ENCODE data around the gene ZIM2. TPM values are rescaled to one million over a fixed set of nuclear protein-coding genes. Genes with fewer than 3 reads are reported as not detected.
"Not testable (repeated sequence)": the region's sequence is repeated elsewhere in the genome, so short reads cannot be mapped to it uniquely, and the experiment has no call there.

ZIM2 gene
- total RNA-seq, 1 donor from 2014 or later, result not detected

GRCh38 chr19:56868446-56868845 is 27.9 kb upstream of the ZIM2 start:
- no peaks in the 10 kb centered on the region for H3K4me1 Mint-ChIP-seq (ENCODE audit: low read depth, unreplicated experiment)
- peaks cover 4% of the 10 kb centered on the region for H3K36me3 Mint-ChIP-seq (ENCODE audit: unreplicated experiment)
- no peak overlapping the region for H3K27ac Mint-ChIP-seq (ENCODE audit: unreplicated experiment)
- H3K4me3 Mint-ChIP-seq (ENCODE audit: unreplicated experiment), result no peak overlapping the region
- peaks cover 9% of the 10 kb centered on the region for H3K9me3 Mint-ChIP-seq (ENCODE audit: unreplicated experiment)
- no peak for DNase-seq
- peaks cover 3% of the 10 kb centered on the region for H3K27me3 Mint-ChIP-seq (ENCODE audit: unreplicated experiment)
- no peak for TF ChIP-seq CTCF (IDR thresholded peaks at IDR 0.05; ENCODE audit: partially characterized antibody, unreplicated experiment)

- H3K4me3 Mint-ChIP-seq (ENCODE audit: unreplicated experiment), result no peak overlapping the region
- no peak for TF ChIP-seq CTCF (IDR thresholded peaks at IDR 0.05; ENCODE audit: partially characterized antibody, unreplicated experiment)
- no peaks in the 10 kb centered on the region for H3K4me1 Mint-ChIP-seq (ENCODE audit: low read depth, unreplicated experiment)
- peaks cover 2% of the 10 kb centered on the region for H3K27me3 Mint-ChIP-seq (ENCODE audit: unreplicated experiment)
- peaks cover 6% of the 10 kb centered on the region for H3K9me3 Mint-ChIP-seq (ENCODE audit: unreplicated experiment)
- no peak overlapping the region for H3K27ac Mint-ChIP-seq (ENCODE audit: unreplicated experiment)
- no peak for DNase-seq
- H3K36me3 Mint-ChIP-seq (ENCODE audit: unreplicated experiment), result peaks cover 4% of the 10 kb centered on the region
Measured at GRCh38 chr19:56866538-56866937, 26.0 kb upstream of the ZIM2 start.

DNA sequence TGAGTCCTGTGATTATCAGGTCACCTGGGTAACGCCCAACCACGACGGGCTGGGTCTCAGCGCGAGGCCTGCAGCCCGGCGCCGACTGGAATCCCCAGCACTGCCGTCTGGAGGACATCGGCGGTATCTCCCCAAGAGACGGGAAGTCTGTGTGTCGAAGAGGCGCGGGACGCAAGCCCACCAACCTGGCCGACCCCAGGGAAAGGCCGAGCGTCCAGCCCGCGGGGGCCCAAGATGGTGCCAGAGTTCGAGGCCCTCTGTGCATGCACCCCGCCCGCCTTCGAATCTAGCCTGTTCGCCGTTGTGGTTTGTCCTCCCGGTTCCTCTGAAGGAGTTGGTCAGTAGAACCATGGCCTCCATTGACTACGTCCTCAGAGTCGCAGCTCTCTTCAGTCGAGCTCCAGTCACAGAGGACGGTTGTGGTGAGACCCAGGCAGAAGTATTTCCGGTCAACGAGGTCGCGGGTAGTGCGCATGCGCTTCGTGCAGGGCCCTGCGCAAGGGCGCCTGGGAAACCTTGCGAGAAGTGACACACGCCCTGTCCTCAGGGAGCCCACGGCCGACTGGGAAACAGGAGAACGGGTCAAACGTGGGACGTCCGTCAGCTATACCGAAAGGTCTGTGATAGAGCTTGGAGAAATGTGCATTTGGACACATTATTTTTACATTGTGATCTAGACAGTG is 24.1 kb upstream of the ZIM2 start:
- Mint-ChIP-seq H3K4me3 (ENCODE audit: unreplicated experiment) (no peak overlapping the region), H3K36me3 (ENCODE audit: unreplicated experiment) (no peaks in the 10 kb centered on the region), H3K27ac (ENCODE audit: unreplicated experiment) (no peak overlapping the region), H3K9me3 (ENCODE audit: unreplicated experiment) (peaks cover 2% of the 10 kb centered on the region), H3K27me3 (ENCODE audit: unreplicated experiment) (no peaks in the 10 kb centered on the region), H3K4me1 (ENCODE audit: low read depth, unreplicated experiment) (no peaks in the 10 kb centered on the region)
- no peak for DNase-seq
- no peak for TF ChIP-seq CTCF (IDR thresholded peaks at IDR 0.05; ENCODE audit: partially characterized antibody, unreplicated experiment)

- Mint-ChIP-seq H3K36me3 (ENCODE audit: unreplicated experiment) (no peaks in the 10 kb centered on the region), H3K4me1 (ENCODE audit: low read depth, unreplicated experiment) (no peaks in the 10 kb centered on the region), H3K27me3 (ENCODE audit: unreplicated experiment) (no peaks in the 10 kb centered on the region), H3K9me3 (ENCODE audit: unreplicated experiment) (no peaks in the 10 kb centered on the region), H3K27ac (ENCODE audit: unreplicated experiment) (no peak overlapping the region), H3K4me3 (ENCODE audit: unreplicated experiment) (no peak overlapping the region)
- DNase-seq, result no peak
- no peak for TF ChIP-seq CTCF (IDR thresholded peaks at IDR 0.05; ENCODE audit: partially characterized antibody, unreplicated experiment)
Measured at GRCh38 chr19:56862741-56863140, 22.2 kb upstream of the ZIM2 start.

GRCh38 chr19:56860409-56860808 is 19.9 kb upstream of the ZIM2 start:
- not testable (repeated sequence) for H3K36me3 Mint-ChIP-seq (ENCODE audit: unreplicated experiment); H3K27me3 Mint-ChIP-seq (ENCODE audit: unreplicated experiment); H3K9me3 Mint-ChIP-seq (ENCODE audit: unreplicated experiment); H3K4me3 Mint-ChIP-seq (ENCODE audit: unreplicated experiment); H3K27ac Mint-ChIP-seq (ENCODE audit: unreplicated experiment); H3K4me1 Mint-ChIP-seq (ENCODE audit: low read depth, unreplicated experiment); DNase-seq

All from glutamatergic neuron (in vitro differentiated cells).